22Rv1 (cell line): ENCODE data around the gene VRK1.
A peak's percentile ranks its signal among the peaks of the same experiment; 100 is the strongest.

Experiments
- H3K27ac ChIP-seq: fragments of 450-650 bp; 2 replicates; pipeline ENCODE4 v1.5.1; 2017
- CTCF ChIP-seq: fragments of 450-650 bp; IDR thresholded peaks from 2 replicates; pipeline ENCODE4 v1.5.1; 2017; ENCODE audit warnings: mild to moderate bottlenecking
- ZFX ChIP-seq: fragments of 450-650 bp; IDR thresholded peaks from 2 replicates; pipeline ENCODE4 v1.6.1; 2017; ENCODE audit warnings: antibody characterized with exemption, borderline replicate concordance

VRK1 gene

GRCh38 chr14:96851694-96852381, 54.7 kb downstream of the VRK1 start:
- TF ChIP-seq CTCF = no peak
- TF ChIP-seq ZFX = no peak
- H3K27ac ChIP-seq = no peak overlapping the region

GRCh38 chr14:96852823-96853422, 55.7 kb downstream of the VRK1 start:
- TF ChIP-seq ZFX (no peak), CTCF (peak; percentile 80)
- no peak overlapping the region for H3K27ac ChIP-seq

GRCh38 chr14:96858643-96859042, 61.5 kb downstream of the VRK1 start:
- no peak for TF ChIP-seq CTCF
- TF ChIP-seq ZFX = no peak
- H3K27ac ChIP-seq = no peak overlapping the region

- no peak overlapping the region for H3K27ac ChIP-seq
These were observed 64.6 kb downstream of the VRK1 start for GRCh38 chr14:96861568-96862310.

GRCh38 chr14:96863327-96863985, 66.3 kb downstream of the VRK1 start:
- no peak overlapping the region for H3K27ac ChIP-seq
- TF ChIP-seq CTCF (no peak), ZFX (no peak)

More at GRCh38 chr14:96861568-96862310, 64.6 kb downstream of the VRK1 start:
- TF ChIP-seq CTCF (no peak), ZFX (no peak)

GRCh38 chr14:96863986-96864330, 66.8 kb downstream of the VRK1 start:
- H3K27ac ChIP-seq = no peak overlapping the region
- TF ChIP-seq CTCF = no peak
- TF ChIP-seq ZFX = no peak
